SK-N-SH (cell line): Measurements from ENCODE around the gene PYCR2. TPM values are rescaled to one million over a fixed set of nuclear protein-coding genes. Genes with fewer than 3 reads are reported as not detected.

Experiments
- CTCF ChIA-PET: fragments of 300-600, 350-600 bp; formaldehyde crosslinking; extraction: SDS; loops from one replicate; lab custom pipeline; 2021; lab: Yijun Ruan, JAX
- POLR2A ChIA-PET: fragments of 350-600 bp; sonication (Branson Sonifier 250); formaldehyde crosslinking; extraction: SDS; loops from one replicate; lab custom pipeline; 2020; ENCODE audit warnings: antibody characterized with exemption, inconsistent platforms; lab: Yijun Ruan, JAX
- DNase-seq: peaks from one replicate; pipeline ENCODE4 v3.0.0; 2012
- H2AFZ ChIP-seq: fragments of 200-600 bp; sonication (generic); 2 replicates; pipeline ENCODE4 v1.8.1; 2016; ENCODE audit warnings: antibody characterized with exemption, mild to moderate bottlenecking, low read depth
- H3F3A ChIP-seq: fragments of 200-600 bp; sonication (generic); replicated peaks from 2 replicates; pipeline ENCODE3; 2016; ENCODE audit warnings: antibody characterized with exemption, mild to moderate bottlenecking; ENCODE audit not compliant: insufficient read depth
- H3K27ac ChIP-seq, 2 experiments: fragments of 200-500 bp in 1 of 2; fragments of 200-600 bp in 1 of 2; sonication (Bioruptor generic) in 1 of 2; sonication (generic), shearing (Covaris generic) in 1 of 2; 2 replicates each; pipeline versions ENCODE4 v1.5.1 to v1.6.1; 2014 to 2016; ENCODE audit warnings: low read depth in 2 of 2, inconsistent platforms in 1 of 2, low read length in 1 of 2, mild to moderate bottlenecking in 1 of 2, mixed read lengths in 1 of 2
- H3K27me3 ChIP-seq: fragments of 200-600 bp; sonication (generic), shearing (Covaris generic); 2 replicates; pipeline ENCODE4 v1.6.1; 2016; ENCODE audit warnings: mixed run types; ENCODE audit not compliant: insufficient read depth
- H3K36me3 ChIP-seq, 2 experiments: fragments of 200-500 bp in 1 of 2; fragments of 200-600 bp in 1 of 2; sonication (Bioruptor generic) in 1 of 2; sonication (generic) in 1 of 2; replicated peaks in 1 of 2; 2 replicates each; pipeline versions ENCODE3 to v1.5.1; 2014 to 2016; ENCODE audit warnings: low read length in 1 of 2, mild to moderate bottlenecking in 1 of 2; ENCODE audit not compliant: insufficient read depth in 2 of 2, control insufficient read depth in 1 of 2
- H3K4me1 ChIP-seq, 2 experiments: fragments of 200-500 bp in 1 of 2; fragments of 200-600 bp in 1 of 2; sonication (Bioruptor generic) in 1 of 2; sonication (generic), shearing (Covaris generic) in 1 of 2; 2 replicates each; pipeline versions ENCODE4 v1.5.1 to v1.6.1; 2014 to 2016; ENCODE audit warnings: low read depth in 1 of 2, low read length in 1 of 2, mixed run types in 1 of 2; ENCODE audit not compliant: insufficient read depth in 2 of 2, control insufficient read depth in 1 of 2
- H3K4me2 ChIP-seq: fragments of 200-600 bp; sonication (generic), shearing (Covaris generic); 2 replicates; pipeline ENCODE4 v1.6.1; 2017; ENCODE audit warnings: mixed run types
- H3K4me3 ChIP-seq, 2 experiments: fragments of 200-500 bp in 1 of 2; fragments of 200-600 bp in 1 of 2; sonication (Bioruptor generic) in 1 of 2; sonication (generic), shearing (Covaris generic) in 1 of 2; 2 replicates each; pipeline versions ENCODE4 v1.5.1 to v1.8.1; 2014 to 2016; ENCODE audit warnings: low read depth in 2 of 2, inconsistent platforms in 1 of 2, low read length in 1 of 2, mild to moderate bottlenecking in 1 of 2, mixed read lengths in 1 of 2, moderate library complexity in 1 of 2
- H3K79me2 ChIP-seq: fragments of 200-600 bp; sonication (generic); 2 replicates; pipeline ENCODE4 v1.8.1; 2017; ENCODE audit warnings: mild to moderate bottlenecking; ENCODE audit not compliant: insufficient read depth
- H3K9ac ChIP-seq: fragments of 200-600 bp; sonication (generic); 2 replicates; pipeline ENCODE4 v1.6.1; 2017; ENCODE audit warnings: mixed run types
- H3K9me2 ChIP-seq: fragments of 200-600 bp; sonication (generic); 2 replicates; pipeline ENCODE4 v1.6.1; 2017; ENCODE audit warnings: mixed run types
- H3K9me3 ChIP-seq: fragments of 200-600 bp; sonication (generic); 2 replicates; pipeline ENCODE4 v1.6.1; 2017; ENCODE audit warnings: mixed run types, mild to moderate bottlenecking, moderate library complexity
- H4K20me1 ChIP-seq: fragments of 200-600 bp; sonication (generic); 2 replicates; pipeline ENCODE4 v1.6.1; 2017; ENCODE audit warnings: mild to moderate bottlenecking, mixed run types; ENCODE audit not compliant: insufficient read depth
- CTCF ChIP-seq: fragments of 200-600 bp; sonication (generic); IDR thresholded peaks from 2 replicates; pipeline ENCODE4 v1.6.1; 2017; ENCODE audit warnings: antibody characterized with exemption, mild to moderate bottlenecking, moderate library complexity
- ELF1 ChIP-seq: IDR thresholded peaks from 2 replicates; pipeline ENCODE4 v1.4.0; 2012
- EZH2phosphoT487 ChIP-seq: fragments of 200-600 bp; sonication (generic); IDR thresholded peaks from 2 replicates; pipeline ENCODE4 v1.6.1; 2017; ENCODE audit warnings: low read depth, mixed run types, mild to moderate bottlenecking, antibody characterized with exemption, moderate library complexity, borderline replicate concordance
- JUND ChIP-seq: IDR thresholded peaks from 2 replicates; pipeline ENCODE4 v1.4.0; 2012
- MEF2A ChIP-seq: IDR thresholded peaks from 2 replicates; pipeline ENCODE4 v1.4.0; 2012; ENCODE audit warnings: low read depth, borderline replicate concordance
- NRF1 ChIP-seq: IDR thresholded peaks from 2 replicates; pipeline ENCODE4 v1.6.1; 2012; ENCODE audit warnings: low read depth, mild to moderate bottlenecking, low read length
- PBX3 ChIP-seq: IDR thresholded peaks from 2 replicates; pipeline ENCODE4; 2012
- POLR2AphosphoS5 ChIP-seq: IDR thresholded peaks from 2 replicates; pipeline ENCODE4 v1.6.1; 2012; ENCODE audit warnings: low read depth, low read length
- RCOR1 ChIP-seq: fragments of 150-350 bp; IDR thresholded peaks from 2 replicates; pipeline ENCODE4 v1.6.1; 2017; ENCODE audit warnings: antibody characterized with exemption, low read length
- RXRA ChIP-seq: IDR thresholded peaks from 2 replicates; pipeline ENCODE4 v1.4.0; 2012; ENCODE audit warnings: low read depth, mild to moderate bottlenecking, borderline replicate concordance
- SIN3A ChIP-seq: IDR thresholded peaks from 2 replicates; pipeline ENCODE4 v1.6.1; 2012; ENCODE audit warnings: low read depth, mild to moderate bottlenecking, low read length, moderate library complexity, borderline replicate concordance
- TAF1 ChIP-seq: IDR thresholded peaks from 2 replicates; pipeline ENCODE4 v1.6.1; 2012; ENCODE audit warnings: low read depth, mild to moderate bottlenecking, low read length, moderate library complexity, borderline replicate concordance
- USF2 ChIP-seq: fragments of 150-350 bp; IDR thresholded peaks from 2 replicates; pipeline ENCODE4 v1.6.1; 2017; ENCODE audit warnings: antibody characterized with exemption, low read length, low read depth, borderline replicate concordance
- WGBS: methylation state at CpG from one replicate; pipeline ENCODE4 v1.1.6; 2017; ENCODE audit warnings: low lambda C conversion rate; 5-methylcytosine and 5-hydroxymethylcytosine counted together
- polyA plus RNA-seq, 3 experiments: library from polyadenylated mRNA; depleted of rRNA; stranded (reverse); fragments of >200 nt; gene quantifications; 2 replicates each; pipeline ENCODE4 v1.2.3, GENCODE V29; 2012

PYCR2 gene
- polyA plus RNA-seq, 1 of the 3 experiments (the other 2 are of a cell fraction): 95.3 TPM

DNA sequence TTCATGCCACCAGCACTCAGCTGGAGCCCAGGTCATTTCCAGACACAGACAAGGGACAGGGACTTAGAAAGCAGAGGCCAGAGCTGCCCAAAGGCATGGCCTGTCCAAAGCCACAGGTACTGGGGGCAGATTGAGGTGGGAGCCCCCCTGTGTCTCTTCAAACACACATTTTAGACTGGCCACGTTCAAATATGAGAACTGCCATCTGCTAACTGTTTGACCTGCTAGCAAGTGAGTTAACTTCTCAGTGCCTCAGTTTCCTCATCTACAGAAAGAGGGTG, 17.8 kb upstream of the PYCR2 start (continued):
- TF ChIP-seq TAF1: no peak
- no peak for TF ChIP-seq ELF1
- no peak for TF ChIP-seq NRF1
- no peak for TF ChIP-seq MEF2A

DNA sequence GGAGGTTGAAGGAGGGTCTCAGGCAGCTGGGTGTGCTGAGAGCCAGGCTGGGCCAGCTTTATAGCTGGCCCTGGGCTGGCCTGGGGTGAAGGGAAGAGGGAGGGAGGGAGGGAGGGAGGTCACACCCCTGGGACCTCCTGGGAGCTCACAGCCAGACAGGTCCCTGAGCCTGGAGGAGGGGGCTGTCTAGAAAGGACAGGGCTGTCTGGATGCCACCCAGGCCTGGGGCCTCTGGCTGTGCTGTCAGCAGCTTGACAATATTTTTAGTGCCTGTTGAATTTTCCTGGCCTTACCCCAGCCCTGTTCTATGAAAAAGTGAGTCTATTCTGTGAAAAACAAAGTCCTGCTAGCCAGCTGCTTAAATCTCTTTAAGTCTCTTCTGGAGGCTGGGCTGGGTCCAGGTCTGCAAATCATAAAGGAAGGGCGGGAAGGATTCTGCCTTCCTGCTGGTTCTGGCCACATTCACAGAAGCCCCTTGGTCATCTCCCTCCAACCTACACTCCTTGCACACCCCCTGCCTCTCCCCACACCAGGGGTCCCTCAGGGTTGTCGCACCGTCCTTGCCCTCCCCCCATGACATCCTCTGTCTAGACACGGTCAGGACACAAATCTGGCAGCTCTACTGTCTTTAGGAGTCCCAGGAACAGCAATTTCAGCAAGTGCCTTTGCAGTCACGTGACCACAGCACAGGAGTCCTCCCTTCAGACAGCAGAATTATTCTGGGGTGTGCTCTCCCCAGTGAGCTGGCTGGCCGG, 17.3 kb upstream of the PYCR2 start, which contains the start of gene LEFTY2:
LEFTY2 (minus strand) TSS at position 34 of the 755 bp plus-strand sequence. CDS start 80 bp downstream, outside the sequence.
- Histone ChIP-seq H3K79me2 (no peaks in the 10 kb centered on the region), H3K4me3 (no peak within 1 kb of the TSS), H3K9ac (no peak within 1 kb of the TSS), H4K20me1 (no peaks in the 10 kb centered on the region), H3K4me2 (no peak within 1 kb of the TSS), H3F3A (no peaks in the 10 kb centered on the region), H3K27me3 (no peaks in the 10 kb centered on the region), H3K4me1 (peaks cover 0 to 19% of the 10 kb centered on the region in 2 experiments; a peak in 1 of 4 replicates), H3K9me3 (no peaks in the 10 kb centered on the region), H3K9me2 (no peaks in the 10 kb centered on the region), H2AFZ (no peak within 1 kb of the TSS), H3K27ac (peak within 1 kb of the TSS in 1 of 2 experiments; percentile 54; a peak in 1 of 4 replicates), H3K36me3 (no peaks in the 10 kb centered on the region)
- no peak for TF ChIP-seq JUND
- no peak for TF ChIP-seq POLR2AphosphoS5
- TF ChIP-seq SIN3A: no peak
- TF ChIP-seq TAF1: no peak
- no peak for TF ChIP-seq PBX3
- TF ChIP-seq EZH2phosphoT487: no peak
- TF ChIP-seq RXRA: no peak
- TF ChIP-seq USF2: no peak
- no peak for TF ChIP-seq CTCF
- TF ChIP-seq RCOR1: no peak
- ChIA-PET CTCF (interaction anchor here (0.7 to 2.9 kb wide), 6 partner anchors 10 to 466 kb away, joined by 3 to 15 read pairs (median 4); no protein-coding TSS in a partner anchor), POLR2A (no interaction called here)
- WGBS: 80% methylated on average over 6 of the region's 6 CpGs
- peak; percentile 48 for DNase-seq
